ENCODE results near the gene ARHGEF35.
"Not testable (repeated sequence)": the region's sequence is repeated elsewhere in the genome, so short reads cannot be mapped to it uniquely, and the experiment has no call there.

ARHGEF35 gene

DNA sequence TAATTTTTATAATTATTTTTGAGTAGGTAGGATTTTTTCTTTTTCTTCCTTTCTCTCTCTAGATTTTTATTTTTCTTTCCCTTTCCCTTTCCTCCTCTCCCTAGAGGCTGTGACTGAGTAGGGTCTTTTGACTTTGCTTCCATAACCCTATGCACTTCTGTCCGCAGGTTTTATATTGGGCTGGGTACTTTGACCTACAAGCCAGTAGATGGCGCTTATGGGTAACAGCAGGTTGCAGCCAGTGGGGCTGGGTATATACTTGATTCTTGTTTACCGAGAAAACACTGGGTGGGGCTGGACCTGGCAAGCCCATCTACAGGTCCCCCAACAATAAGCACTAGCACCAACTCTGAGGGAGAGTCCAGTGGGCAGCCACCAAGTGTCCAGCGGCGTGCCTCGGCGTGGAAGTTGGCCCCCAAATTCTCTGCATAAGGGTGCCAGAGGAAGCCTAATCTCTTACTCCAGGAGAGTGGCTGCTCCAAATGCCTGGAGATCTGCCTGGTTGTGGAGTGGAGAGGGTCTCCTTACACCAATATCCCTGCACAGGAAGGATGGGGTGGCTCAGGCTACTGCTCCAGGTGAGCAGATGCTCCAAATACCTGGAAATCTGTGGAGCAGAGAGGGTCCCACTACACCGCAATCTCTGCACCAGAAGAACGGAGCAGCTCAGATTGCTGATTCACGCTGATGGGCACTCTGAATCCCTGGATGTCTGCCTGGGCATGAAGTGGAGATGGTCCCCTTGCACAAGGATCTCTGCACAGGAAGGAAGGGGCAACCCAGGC lies 17.1 kb downstream of the ARHGEF35 start:
- DNase-seq (ENCODE audit: low read depth in 3 of 3), result not testable (repeated sequence)

DNA sequence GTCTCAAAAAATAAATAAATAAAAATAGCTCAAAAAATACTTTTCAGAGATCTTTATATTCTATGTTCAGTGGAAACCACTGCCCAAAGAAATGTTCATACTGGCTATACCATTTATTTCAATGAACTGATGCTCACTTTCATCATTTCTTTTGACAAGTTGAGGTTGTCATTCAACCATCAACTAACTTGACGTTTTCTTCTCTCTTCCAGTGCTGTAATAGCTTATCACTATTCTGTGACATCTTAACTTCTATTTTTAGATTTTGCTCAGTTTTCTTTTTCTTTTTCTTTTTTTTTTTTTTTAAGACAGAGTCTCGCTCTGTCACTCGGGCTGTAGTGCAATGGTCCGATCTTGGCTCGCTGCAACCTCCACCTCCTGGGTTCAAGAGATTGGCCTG lies 21.0 kb downstream of the ARHGEF35 start:
- no peak for DNase-seq (ENCODE audit: low read depth in 3 of 3)

DNA sequence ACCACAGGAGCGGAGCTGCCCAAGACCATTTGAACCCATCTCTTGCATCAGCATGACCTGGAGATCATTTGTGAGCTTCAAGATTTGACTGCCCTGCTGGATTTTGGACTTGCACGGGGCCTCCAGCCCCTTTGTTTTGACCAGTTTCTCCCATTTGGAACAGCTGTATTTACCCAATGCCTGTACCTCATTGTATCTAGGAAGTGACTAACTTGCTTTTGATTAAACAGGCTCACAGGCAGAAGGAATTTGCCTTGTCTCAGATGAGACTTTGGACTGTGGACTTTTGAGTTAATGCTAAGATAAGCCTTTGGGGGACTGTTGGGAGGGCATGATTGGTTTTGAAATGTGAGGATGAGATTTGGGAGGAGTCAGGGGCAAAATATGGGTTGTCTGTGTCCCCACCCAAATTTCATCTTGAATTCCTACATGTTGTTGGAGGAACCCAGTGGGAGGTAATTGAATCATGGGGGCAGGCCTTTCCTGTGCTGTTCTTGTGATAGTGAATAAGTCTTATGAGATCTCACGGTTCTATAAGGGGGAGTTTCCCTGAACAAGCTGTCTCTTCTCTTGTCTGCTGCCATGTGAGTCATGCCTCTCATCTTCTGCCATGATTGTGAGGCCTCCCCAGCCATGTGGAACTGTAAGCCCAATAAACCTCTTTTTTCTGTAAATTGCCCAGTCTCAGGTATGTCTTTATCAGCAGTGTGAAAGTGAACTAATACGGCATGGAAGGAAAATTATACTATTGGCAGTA lies 23.9 kb downstream of the ARHGEF35 start:
- not testable (repeated sequence) for DNase-seq (ENCODE audit: low read depth in 3 of 3)

DNA sequence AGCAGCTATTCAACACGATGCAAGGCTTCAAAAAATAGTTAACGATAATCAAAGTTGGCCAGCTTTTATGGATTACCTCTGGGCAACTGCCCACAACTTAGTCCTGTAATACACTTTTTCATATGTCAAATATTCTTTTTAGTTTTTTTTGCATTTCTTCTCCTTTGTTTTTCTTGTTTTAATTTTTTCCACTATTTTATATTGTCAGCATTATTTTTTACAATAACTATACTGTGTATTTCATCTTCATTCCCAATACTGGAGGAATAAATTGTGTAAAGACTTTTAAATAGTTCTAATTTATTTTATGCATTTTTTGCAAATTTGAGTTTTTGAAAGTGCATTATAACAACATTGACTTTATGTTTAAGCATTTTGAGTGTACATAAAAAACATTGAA lies 30.8 kb downstream of the ARHGEF35 start:
- no peak for DNase-seq (ENCODE audit: low read depth in 3 of 3)

DNA sequence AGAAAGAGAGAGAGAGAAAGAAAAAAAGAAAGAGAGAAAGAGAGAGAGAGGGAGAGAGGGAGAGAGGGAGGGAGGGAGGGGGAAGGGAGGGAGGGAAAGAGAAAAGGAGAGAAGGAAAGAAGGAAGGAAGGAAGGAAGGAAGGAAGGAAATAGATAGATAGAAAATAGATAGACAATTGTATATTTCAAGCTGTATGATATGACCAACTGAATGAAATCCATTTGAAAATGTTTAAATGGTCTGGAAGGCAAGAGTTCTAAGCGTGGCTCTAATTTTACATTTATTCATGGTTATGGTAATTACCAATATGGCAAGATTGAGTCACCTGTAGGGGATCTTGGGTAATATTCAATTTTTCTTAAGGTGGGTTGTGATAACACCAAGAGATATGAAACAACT lies 36.8 kb downstream of the ARHGEF35 start:
- no peak for DNase-seq (ENCODE audit: low read depth in 3 of 3)

DNA sequence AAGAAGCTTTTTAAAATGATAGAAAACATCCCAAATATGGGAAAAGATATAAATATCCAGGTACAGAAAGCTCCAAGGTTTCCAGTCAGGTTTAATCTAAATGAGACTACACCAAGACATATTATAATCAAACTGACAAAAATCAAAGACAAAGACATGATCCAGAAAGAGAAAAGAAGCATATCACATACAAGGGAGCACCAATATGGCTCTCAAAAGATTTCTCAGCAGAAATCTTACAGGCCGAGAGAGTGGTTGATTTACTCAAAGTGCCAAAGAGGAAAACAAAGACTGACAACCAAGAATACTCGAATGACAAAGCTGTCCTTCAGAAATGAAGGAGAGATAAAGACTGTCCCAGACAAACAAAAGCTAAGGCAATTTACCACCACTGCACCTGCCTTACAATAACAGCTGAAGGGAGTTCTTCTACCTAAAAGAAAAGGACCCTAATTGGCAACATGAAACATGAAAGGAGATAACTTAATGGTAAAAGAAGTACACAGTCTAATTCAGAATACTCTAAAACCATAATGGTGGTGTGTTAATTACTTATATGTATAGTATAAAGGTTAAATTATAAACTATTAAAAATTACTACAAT lies 47.3 kb downstream of the ARHGEF35 start:
- DNase-seq (ENCODE audit: low read depth in 3 of 3), result no peak

DNA sequence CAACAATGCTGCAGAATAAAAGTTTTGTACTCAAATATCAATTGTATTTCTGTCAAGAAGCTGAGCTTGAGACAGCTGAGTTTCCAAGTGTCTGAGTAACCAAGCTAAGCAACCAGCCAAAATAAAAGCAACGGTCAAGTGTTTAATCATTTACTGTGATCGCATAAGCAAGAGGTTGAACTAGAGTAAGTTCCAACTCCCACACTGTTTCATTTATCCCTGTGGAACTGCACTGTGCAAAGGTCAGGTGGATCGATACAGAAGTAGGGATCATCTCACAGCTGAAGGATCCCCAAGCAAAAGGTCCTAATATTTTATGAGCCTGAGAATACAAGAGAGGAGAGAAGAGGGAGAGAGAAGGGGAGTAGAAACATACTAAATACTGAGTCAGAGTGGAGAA lies 51.2 kb downstream of the ARHGEF35 start:
- no peak for DNase-seq (ENCODE audit: low read depth in 3 of 3)

DNA sequence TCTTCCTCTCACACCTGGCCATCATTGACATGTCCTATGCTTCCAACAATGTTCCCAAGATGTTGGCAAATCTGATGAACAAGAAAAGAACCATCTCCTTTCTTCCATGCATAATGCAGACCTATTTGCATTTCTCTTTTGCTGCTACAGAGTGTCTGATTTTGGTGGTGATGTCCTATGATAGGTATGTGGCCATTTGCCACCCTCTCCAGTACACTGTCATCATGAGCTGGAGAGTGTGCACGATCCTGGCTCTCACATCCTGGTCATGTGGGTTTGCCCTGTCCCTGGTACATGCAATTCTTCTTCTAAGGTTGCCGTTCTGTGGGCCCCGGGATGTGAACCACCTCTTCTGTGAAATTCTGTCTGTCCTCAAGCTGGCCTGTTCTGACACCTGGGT lies 53.4 kb downstream of the ARHGEF35 start:
- no peak for DNase-seq (ENCODE audit: low read depth in 3 of 3)

DNA sequence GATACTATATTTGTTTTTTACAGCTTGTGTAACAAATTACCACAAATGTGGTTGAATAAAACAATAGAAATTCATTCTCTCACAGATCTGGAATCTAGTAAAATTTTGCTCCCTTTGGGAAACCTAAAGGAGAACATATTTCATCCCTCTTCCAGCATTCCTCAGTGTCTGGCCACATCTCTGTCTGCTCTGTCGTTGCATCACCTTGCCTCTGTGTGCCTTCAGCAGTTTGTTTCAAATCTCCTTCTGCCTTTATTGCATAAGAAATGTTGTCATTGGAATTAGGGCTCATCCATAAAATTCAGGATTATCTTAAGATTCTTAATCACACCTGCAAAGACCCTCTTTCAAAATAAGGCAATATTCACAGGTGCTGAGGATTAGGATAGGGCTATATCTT lies 58.1 kb downstream of the ARHGEF35 start:
- no peak for DNase-seq (ENCODE audit: low read depth in 3 of 3)
